Suprapubic skin (tissue), 4 donors: ENCODE data around the gene RETN. TPM values are rescaled to one million over a fixed set of nuclear protein-coding genes. Genes with fewer than 3 reads are reported as not detected.

Experiments used
- DNase-seq, 2 donors: peaks; one replicate each; pipeline ENCODE4 v3.0.0-alpha.2; 2019; ENCODE audit warnings: low spot score in 2 of 2
- H3K27ac ChIP-seq: fragments of 200-600 bp; sonication (generic); one replicate; pipeline ENCODE4 v1.5.1; 2019
- H3K27me3 ChIP-seq: fragments of 200-600 bp; sonication (generic); one replicate; pipeline ENCODE4 v1.5.1; 2019
- H3K36me3 ChIP-seq: fragments of 200-600 bp; sonication (generic); one replicate; pipeline ENCODE4 v1.5.1; 2019
- H3K4me1 ChIP-seq: fragments of 200-600 bp; sonication (generic); one replicate; pipeline ENCODE4 v1.5.1; 2019
- H3K4me3 ChIP-seq: fragments of 200-600 bp; sonication (generic); one replicate; pipeline ENCODE4 v1.5.1; 2019; ENCODE audit warnings: mild to moderate bottlenecking
- H3K9me3 ChIP-seq: fragments of 200-600 bp; sonication (generic); one replicate; pipeline ENCODE4 v1.5.1; 2019
- EP300 ChIP-seq: sonication (generic); formaldehyde crosslinking; IDR thresholded peaks from one replicate; pipeline ENCODE4 v1.6.1; 2017; ENCODE audit warnings: antibody characterized with exemption
- POLR2A ChIP-seq, 2 donors: fragments of 450-650 bp; IDR thresholded peaks; one replicate each; pipeline ENCODE4 v1.6.1; 2017; ENCODE audit warnings: antibody characterized with exemption in 2 of 2, mild to moderate bottlenecking in 2 of 2, moderate library complexity in 2 of 2
- POLR2AphosphoS5 ChIP-seq, 3 donors: sonication (generic); formaldehyde crosslinking; IDR thresholded peaks; one replicate each; pipeline ENCODE4 v1.6.1; 2017; ENCODE audit warnings: antibody characterized with exemption in 3 of 3
- WGBS: methylation state at CpG from one replicate; pipeline ENCODE4 v1.1.5; 2018; 5-methylcytosine and 5-hydroxymethylcytosine counted together
- total RNA-seq, 4 donors: library from RNA; depleted of rRNA; stranded (reverse); fragments of >200 nt; gene quantifications; one replicate each; pipeline ENCODE4 v1.1.0, GENCODE V29; 2016
- TF ChIP-seq, protein P1 (sequence below), 2 donors: fragments of 200-600 bp in 1 of 2; fragments of 450-650 bp in 1 of 2; sonication (generic) in 1 of 2; IDR thresholded peaks; one replicate each; pipeline ENCODE4 v1.5.1; 2016 to 2019; ENCODE audit warnings: antibody characterized with exemption in 2 of 2, mild to moderate bottlenecking in 1 of 2, moderate library complexity in 1 of 2

The RETN gene
- total RNA-seq, 4 donors from 2014 or later: not detected

DNA sequence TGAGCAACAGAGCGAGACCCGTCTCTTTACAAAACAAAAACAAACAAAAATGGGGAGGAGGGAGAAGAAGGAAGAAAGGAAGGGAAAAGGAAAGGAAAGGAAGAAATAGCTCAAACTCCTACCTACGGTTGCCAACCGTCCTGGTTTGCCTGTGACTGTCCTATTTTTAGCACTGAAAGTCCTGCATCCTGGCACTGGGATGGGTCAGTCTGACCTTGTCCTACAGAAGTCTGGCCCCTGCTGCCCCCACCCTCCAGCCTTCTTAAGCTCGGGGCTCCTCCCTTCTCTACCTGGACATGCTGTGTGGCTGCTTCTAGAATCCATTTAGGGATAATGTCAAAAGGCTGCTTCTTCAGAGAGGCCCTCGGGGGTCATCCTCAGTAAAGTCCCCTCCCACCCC, 33.2 kb upstream of the RETN start:
- Histone ChIP-seq H3K4me1 (peaks cover 29% of the 10 kb centered on the region), H3K4me3 (no peak overlapping the region)

DNA sequence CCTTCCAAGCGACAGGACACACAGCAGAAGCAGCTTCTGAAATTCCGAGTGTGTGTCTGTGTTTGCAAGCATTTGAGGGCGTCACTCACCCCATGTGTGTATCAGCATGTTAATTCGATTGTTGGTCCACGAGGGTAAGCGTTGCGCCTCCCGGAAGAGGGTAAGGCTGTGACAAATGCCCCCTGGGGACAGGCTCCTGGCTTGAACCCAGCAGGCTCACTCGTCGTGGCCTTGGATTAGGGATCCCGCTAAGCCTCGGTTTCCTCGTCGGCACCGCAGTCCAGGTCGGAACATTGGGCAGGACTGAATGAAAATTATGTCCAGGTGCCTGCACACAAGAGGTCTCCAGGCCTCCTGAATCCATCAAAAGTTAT, 32.5 kb upstream of the RETN start:
- Histone ChIP-seq H3K27ac (peak overlapping the region; percentile 88), H3K27me3 (peaks cover 18% of the 10 kb centered on the region), H3K4me1 (peaks cover 23% of the 10 kb centered on the region), H3K9me3 (no peaks in the 10 kb centered on the region), H3K4me3 (peak overlapping the region; percentile 74), H3K36me3 (peaks cover 11% of the 10 kb centered on the region)
- no CpG with 5 or more reads among the region's 16 CpGs for WGBS
- no peak for DNase-seq
- no peak for TF ChIP-seq POLR2A (IDR thresholded peaks at IDR 0.05)

More for the DNA sequence above, 33.2 kb upstream of the RETN start:
- DNase-seq: no peak
- WGBS: 56% methylated on average over 6 of the region's 6 CpGs
- Histone ChIP-seq H3K36me3 (peaks cover 11% of the 10 kb centered on the region), H3K27ac (no peak overlapping the region), H3K27me3 (peaks cover 18% of the 10 kb centered on the region), H3K9me3 (no peaks in the 10 kb centered on the region)
- no peak for TF ChIP-seq POLR2AphosphoS5 (IDR thresholded peaks at IDR 0.05)
- TF ChIP-seq, protein P1, sequence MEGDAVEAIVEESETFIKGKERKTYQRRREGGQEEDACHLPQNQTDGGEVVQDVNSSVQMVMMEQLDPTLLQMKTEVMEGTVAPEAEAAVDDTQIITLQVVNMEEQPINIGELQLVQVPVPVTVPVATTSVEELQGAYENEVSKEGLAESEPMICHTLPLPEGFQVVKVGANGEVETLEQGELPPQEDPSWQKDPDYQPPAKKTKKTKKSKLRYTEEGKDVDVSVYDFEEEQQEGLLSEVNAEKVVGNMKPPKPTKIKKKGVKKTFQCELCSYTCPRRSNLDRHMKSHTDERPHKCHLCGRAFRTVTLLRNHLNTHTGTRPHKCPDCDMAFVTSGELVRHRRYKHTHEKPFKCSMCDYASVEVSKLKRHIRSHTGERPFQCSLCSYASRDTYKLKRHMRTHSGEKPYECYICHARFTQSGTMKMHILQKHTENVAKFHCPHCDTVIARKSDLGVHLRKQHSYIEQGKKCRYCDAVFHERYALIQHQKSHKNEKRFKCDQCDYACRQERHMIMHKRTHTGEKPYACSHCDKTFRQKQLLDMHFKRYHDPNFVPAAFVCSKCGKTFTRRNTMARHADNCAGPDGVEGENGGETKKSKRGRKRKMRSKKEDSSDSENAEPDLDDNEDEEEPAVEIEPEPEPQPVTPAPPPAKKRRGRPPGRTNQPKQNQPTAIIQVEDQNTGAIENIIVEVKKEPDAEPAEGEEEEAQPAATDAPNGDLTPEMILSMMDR (IDR thresholded peaks at IDR 0.05): no peak
- no peak for TF ChIP-seq POLR2A (IDR thresholded peaks at IDR 0.05)
- no peak for TF ChIP-seq EP300

DNA sequence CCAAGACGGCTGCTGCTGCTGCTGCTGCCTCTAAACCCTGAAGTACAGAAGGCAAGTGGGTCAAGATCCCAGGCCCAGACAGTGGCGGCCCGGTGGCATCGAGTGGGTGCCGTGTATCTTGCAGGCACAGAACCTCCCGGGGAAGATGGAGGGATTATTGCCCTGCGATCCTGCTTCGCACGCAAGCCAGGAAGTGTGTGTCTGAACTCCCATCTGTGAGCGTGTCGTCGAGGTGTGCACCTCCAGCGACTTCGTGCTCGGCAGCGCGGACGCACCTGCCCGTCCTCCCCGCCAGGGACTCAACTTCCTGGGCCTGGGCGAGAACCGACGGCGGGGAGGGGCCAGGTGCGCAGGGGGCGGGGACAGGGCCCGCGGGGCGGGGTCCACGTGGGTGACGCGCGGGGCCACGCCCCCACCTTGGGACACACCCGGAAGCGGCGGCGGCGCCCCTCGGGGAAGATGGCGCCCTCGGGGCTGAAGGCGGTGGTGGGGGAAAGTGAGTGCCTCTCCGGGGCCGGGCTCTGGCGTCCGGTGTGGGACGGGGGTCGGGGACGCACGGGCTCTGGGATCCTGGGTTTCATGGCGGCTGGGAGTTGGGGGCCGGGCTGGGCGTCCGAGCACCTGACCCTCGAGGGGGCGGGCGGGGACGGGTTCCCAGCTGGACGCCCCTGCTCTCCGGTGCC, 32.0 kb upstream of the RETN start, which contains the start of gene STXBP2:
Gene STXBP2, plus strand, starts transcription at position 420 of the 683 bp plus-strand sequence. Its CDS starts 40 bp downstream, at position 460.
- peak within 1 kb of the TSS; percentile 88 for H3K27ac ChIP-seq
- no peak for DNase-seq
- 0% methylated on average over 3 of the region's 61 CpGs for WGBS
- peaks cover 18% of the 10 kb centered on the region for H3K27me3 ChIP-seq
- peak within 1 kb of the TSS; percentile 74 for H3K4me3 ChIP-seq
- no peaks in the 10 kb centered on the region for H3K9me3 ChIP-seq
- H3K4me1 ChIP-seq: peaks cover 20% of the 10 kb centered on the region
- H3K36me3 ChIP-seq: peaks cover 11% of the 10 kb centered on the region
- TF ChIP-seq EP300 (no peak), POLR2A (IDR thresholded peaks at IDR 0.05) (peak in 1 of 2 donors; percentile 56), POLR2AphosphoS5 (IDR thresholded peaks at IDR 0.05) (no peak)
- TF ChIP-seq, protein P1 (IDR thresholded peaks at IDR 0.05): peak in 1 of 2 donors; percentile 14

DNA sequence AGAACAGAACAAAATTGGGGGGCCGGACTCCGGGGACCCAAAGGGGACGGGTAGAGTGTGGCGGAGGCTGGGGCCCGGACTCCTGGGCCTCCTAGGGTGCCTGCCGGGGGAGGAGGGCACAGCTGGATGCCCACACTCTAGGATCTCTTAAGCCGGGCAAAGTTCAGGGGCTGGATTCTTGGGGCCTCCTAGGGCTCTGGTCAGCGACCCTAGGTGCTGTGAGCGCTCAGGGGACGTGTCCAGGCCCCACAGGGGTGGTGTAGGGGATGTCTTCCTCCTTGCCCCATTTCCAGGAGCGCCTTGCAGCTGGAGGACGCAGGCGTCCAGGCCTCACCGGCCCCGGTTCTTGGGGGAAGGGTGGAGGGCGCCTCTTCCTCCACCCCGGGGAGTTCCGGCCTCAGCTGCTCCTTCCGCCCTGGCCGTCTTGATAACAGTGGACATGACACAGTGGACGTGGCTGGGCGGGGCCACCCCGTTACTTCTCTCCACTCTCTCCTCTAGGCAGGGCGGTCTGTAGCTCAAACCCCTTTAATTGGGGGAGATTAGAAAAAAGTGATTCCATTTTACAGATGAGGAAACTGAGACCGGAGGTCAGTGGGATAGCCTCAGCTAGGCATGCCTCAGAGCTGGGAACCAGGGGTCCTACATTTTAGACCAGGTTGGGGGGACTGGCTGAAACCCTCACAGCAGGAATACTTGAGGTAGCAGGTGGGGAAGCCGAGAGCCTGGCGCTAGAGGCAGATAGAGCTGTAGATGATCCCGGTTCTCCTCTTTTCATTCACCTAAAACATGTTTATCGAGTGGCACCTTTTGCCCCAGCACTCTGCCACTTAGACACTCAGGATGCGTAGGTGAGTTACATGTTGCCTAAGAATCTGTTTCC, 31.2 kb upstream of the RETN start:
- 59% methylated on average over 14 of the region's 30 CpGs for WGBS
- TF ChIP-seq EP300 (no peak), POLR2AphosphoS5 (IDR thresholded peaks at IDR 0.05) (no peak), POLR2A (IDR thresholded peaks at IDR 0.05) (no peak)
- TF ChIP-seq, protein P1 (IDR thresholded peaks at IDR 0.05): no peak
- Histone ChIP-seq H3K4me3 (peak overlapping the region; percentile 74), H3K36me3 (peaks cover 9% of the 10 kb centered on the region), H3K9me3 (no peaks in the 10 kb centered on the region), H3K27ac (peak overlapping the region; percentile 88), H3K4me1 (peaks cover 20% of the 10 kb centered on the region), H3K27me3 (peaks cover 18% of the 10 kb centered on the region)
- no peak for DNase-seq

DNA sequence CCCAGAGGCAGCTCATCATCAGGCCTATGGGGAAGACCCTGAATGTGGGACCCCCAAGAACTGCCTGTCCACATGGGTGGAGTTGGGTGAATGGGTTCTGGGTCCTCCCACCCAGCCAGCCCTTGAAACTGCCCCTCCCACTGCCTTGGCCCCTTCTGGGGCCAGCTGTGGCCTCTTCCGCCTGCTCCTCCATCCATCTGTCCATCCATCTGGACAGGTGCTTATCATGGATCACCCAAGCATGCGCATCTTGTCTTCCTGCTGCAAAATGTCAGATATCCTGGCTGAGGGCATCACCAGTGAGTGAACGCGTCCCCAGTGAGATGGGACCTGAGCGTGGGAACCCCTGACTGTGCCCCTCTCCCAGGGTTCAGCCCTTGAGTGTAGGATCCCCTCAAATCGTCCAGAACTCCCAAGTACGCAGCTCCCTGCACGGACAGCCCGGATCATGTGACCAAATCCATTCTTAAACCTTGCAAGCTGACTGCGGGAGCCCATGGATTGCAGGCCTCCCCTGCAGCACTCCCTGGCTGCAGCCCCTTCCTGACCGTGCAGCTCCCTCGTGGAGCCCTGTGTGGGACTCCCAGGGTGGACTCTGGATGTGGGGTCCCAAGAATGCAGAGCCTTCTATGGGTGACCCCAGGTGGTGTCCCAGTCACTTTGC, 29.9 kb upstream of the RETN start:
- Histone ChIP-seq H3K4me1 (peaks cover 20% of the 10 kb centered on the region), H3K27me3 (peaks cover 18% of the 10 kb centered on the region)
- 92% methylated on average over 9 of the region's 12 CpGs for WGBS

More for the DNA sequence above, 29.9 kb upstream of the RETN start:
- no peak for TF ChIP-seq POLR2AphosphoS5 (IDR thresholded peaks at IDR 0.05)
- no peak for TF ChIP-seq POLR2A (IDR thresholded peaks at IDR 0.05)
- no peak for TF ChIP-seq EP300
- TF ChIP-seq, protein P1 (IDR thresholded peaks at IDR 0.05): no peak
- Histone ChIP-seq H3K27ac (no peak overlapping the region), H3K9me3 (no peaks in the 10 kb centered on the region), H3K4me3 (no peak overlapping the region), H3K36me3 (peaks cover 5% of the 10 kb centered on the region)
- DNase-seq: no peak
